GM19099 (cell line): Measurements from ENCODE around the gene IFT27.

Experiments used
- POLR2A ChIP-seq: IDR thresholded peaks from 3 replicates; pipeline ENCODE4 v1.6.1; 2011; ENCODE audit warnings: low read depth; ENCODE audit not compliant: insufficient read length; ENCODE audit errors: extremely low read depth

The IFT27 gene

GRCh38 chr22:36806835-36807234, 30.9 kb upstream of the IFT27 start:
- no peak for TF ChIP-seq POLR2A

GRCh38 chr22:36803358-36803757, 27.4 kb upstream of the IFT27 start:
- TF ChIP-seq POLR2A: no peak

GRCh38 chr22:36798674-36799066, 22.8 kb upstream of the IFT27 start:
- no peak for TF ChIP-seq POLR2A

- TF ChIP-seq POLR2A: no peak
Observed at GRCh38 chr22:36797911-36798673, 22.2 kb upstream of the IFT27 start.

- TF ChIP-seq POLR2A: no peak
Observed at GRCh38 chr22:36797374-36797773, 21.5 kb upstream of the IFT27 start.

GRCh38 chr22:36796552-36797175, 20.7 kb upstream of the IFT27 start:
- TF ChIP-seq POLR2A: no peak

- TF ChIP-seq POLR2A: no peak
Observed at GRCh38 chr22:36795633-36796032, 19.7 kb upstream of the IFT27 start.

GRCh38 chr22:36790648-36791047, 14.7 kb upstream of the IFT27 start:
- no peak for TF ChIP-seq POLR2A

GRCh38 chr22:36787204-36787988, 11.5 kb upstream of the IFT27 start:
- TF ChIP-seq POLR2A: no peak

- TF ChIP-seq POLR2A: no peak
Observed at GRCh38 chr22:36783743-36784142, 7.8 kb upstream of the IFT27 start.

- TF ChIP-seq POLR2A: no peak
Observed at GRCh38 chr22:36781656-36782627, 6.0 kb upstream of the IFT27 start.

GRCh38 chr22:36778020-36778419, 2.1 kb upstream of the IFT27 start:
- TF ChIP-seq POLR2A: no peak

GRCh38 chr22:36776722-36777121, 803 bp upstream of the IFT27 start:
- TF ChIP-seq POLR2A: no peak

- no peak for TF ChIP-seq POLR2A
Observed at GRCh38 chr22:36775586-36775963, 344 bp downstream of the IFT27 start.

- no peak for TF ChIP-seq POLR2A
Observed at GRCh38 chr22:36773935-36774334, 2.0 kb downstream of the IFT27 start.

- no peak for TF ChIP-seq POLR2A
Observed at GRCh38 chr22:36772451-36772850, 3.5 kb downstream of the IFT27 start.
